Heart left ventricle (tissue), 16 donors: Measurements from ENCODE around the gene COX7A2L. TPM values are rescaled to one million over a fixed set of nuclear protein-coding genes. Genes with fewer than 3 reads are reported as not detected.
A peak's percentile ranks its signal among the peaks of the same experiment; 100 is the strongest.

ENCODE experiments used
- ATAC-seq, 4 donors: fragments of 200-7000 bp; cut with Tn5 transposase; one replicate each; pipeline ENCODE4 v1.9.1; 2020 to 2022; ENCODE audit warnings: moderate library complexity in 4 of 4, mild to moderate bottlenecking in 3 of 4, moderate number of reproducible peaks in 1 of 4
- DNase-seq, 5 donors: peaks; one replicate each; pipeline ENCODE4 v3.0.0-alpha.2; 2020
- H3K27ac ChIP-seq, 12 donors: fragments of 200-600 bp; sonication (generic) in 4 of 12; one replicate each; pipeline versions ENCODE4 v1.5.0 to v1.8.0; 2016 to 2022; ENCODE audit warnings: mild to moderate bottlenecking in 2 of 12
- H3K27me3 ChIP-seq, 9 donors: fragments of 200-600 bp; sonication (generic) in 2 of 9; one replicate each; pipeline versions ENCODE4 v1.5.1 to v1.8.0; 2016 to 2022; ENCODE audit warnings: mild to moderate bottlenecking in 3 of 9
- H3K36me3 ChIP-seq, 9 donors: fragments of 200-600 bp; sonication (generic) in 2 of 9; one replicate each; pipeline versions ENCODE4 v1.5.0 to v1.8.0; 2018 to 2022; ENCODE audit warnings: mild to moderate bottlenecking in 2 of 9
- H3K4me1 ChIP-seq, 12 donors: fragments of 200-600 bp; sonication (generic) in 4 of 12; one replicate each; pipeline versions ENCODE4 v1.5.0 to v1.8.0; 2016 to 2022; ENCODE audit warnings: mild to moderate bottlenecking in 3 of 12
- H3K4me3 ChIP-seq, 12 donors: fragments of 200-600 bp; sonication (generic) in 4 of 12; one replicate each; pipeline versions ENCODE4 v1.5.0 to v1.8.0; 2017 to 2022; ENCODE audit warnings: mild to moderate bottlenecking in 9 of 12, moderate library complexity in 4 of 12
- H3K9me3 ChIP-seq, 12 donors: fragments of 200-600 bp; sonication (generic) in 4 of 12; one replicate each; pipeline versions ENCODE4 v1.5.0 to v1.8.0; 2016 to 2022; ENCODE audit warnings: mild to moderate bottlenecking in 1 of 12
- POLR2A ChIP-seq, 2 donors: fragments of 450-650 bp; IDR thresholded peaks; one replicate each; pipeline ENCODE4 v1.6.1; 2017; ENCODE audit warnings: antibody characterized with exemption in 2 of 2, mild to moderate bottlenecking in 2 of 2, moderate library complexity in 2 of 2
- WGBS, 4 donors: extraction: QIAGEN DNeasy Blood & Tissue Kit in 2 of 4; methylation state at CpG; one replicate each; pipeline versions ENCODE4 v1.1.5 to v1.1.7; 2013 to 2018; 5-methylcytosine and 5-hydroxymethylcytosine counted together
- intact Hi-C, 10 donors: fragments of 100-400 bp; cut with DNase I; formaldehyde crosslinking; loops; one replicate each; pipeline versions ENCODE4 v1.11.1 to v1.14.2; 2022
- polyA plus RNA-seq, 2 donors: library from polyadenylated mRNA; stranded (reverse); fragments of 200-250 nt; gene quantifications; one replicate each; pipeline ENCODE4 v1.2.3, GENCODE V29; 2013
- total RNA-seq, 9 donors: library from RNA; depleted of rRNA in 2 of 9; stranded (reverse); fragments of >200 nt in 2 of 9; fragmentation: NEBNext Ultra II Directional in 3 of 9; extraction: Animal tissue kit (Norgen Biotek cat#: 25700) in 3 of 9; gene quantifications; one replicate each; pipeline versions ENCODE4 v1.1.0 to v1.2.4, GENCODE V29; 2016 to 2023
- TF ChIP-seq, protein P1 (sequence below), 12 donors: fragments of 200-600 bp; sonication (generic) in 4 of 12; IDR thresholded peaks; one replicate each; pipeline versions ENCODE4 v1.5.0 to v1.8.0; 2018 to 2022; ENCODE audit warnings: antibody characterized with exemption in 12 of 12, mild to moderate bottlenecking in 5 of 12
- donor health status: ischemic (EF 13 %, LVEDD 7.1; RV severe dilation, severe dysfunction).
- donor health status: healthy with polysubstance abuse.
- donor health status: DM: no; HTN: yes; CAD: no.
- donor health status: DM: no; HTN: no; CAD: no.
- donor health status: ischemic (EF 25% LVEDD 6.9; RV normal size, moderate dysfunction).
- donor health status: ischemic (EF 25% LVEDD 5.7; RV mildly dilated, moderate dysfunction).
- donor health status: healthy.
- donor health status: DM: yes; HTN: yes; CAD: no.
- donor health status: ischemic (EF 35%, LVEDD 5.7; RV mildly dilated, moderate dysfunction).
- donor health status: nonischemic (EF 11% LVEDD 7.7; RV severe dilation, severe dysfunction).
- donor health status: DM: yes; HTN: yes; CAD: no.
- donor health status: PGD.
- donor health status: ischemic (EF 29% LVEDD 5.4; RV normal size, mild dysfunction).
- donor health status: nonischemic (EF 23%, LVEDD 6.1; RV moderate dilation, normal function).

Gene COX7A2L
- total and polyA plus RNA-seq, 11 donors: 57.2 to 138 (median 105) TPM

DNA sequence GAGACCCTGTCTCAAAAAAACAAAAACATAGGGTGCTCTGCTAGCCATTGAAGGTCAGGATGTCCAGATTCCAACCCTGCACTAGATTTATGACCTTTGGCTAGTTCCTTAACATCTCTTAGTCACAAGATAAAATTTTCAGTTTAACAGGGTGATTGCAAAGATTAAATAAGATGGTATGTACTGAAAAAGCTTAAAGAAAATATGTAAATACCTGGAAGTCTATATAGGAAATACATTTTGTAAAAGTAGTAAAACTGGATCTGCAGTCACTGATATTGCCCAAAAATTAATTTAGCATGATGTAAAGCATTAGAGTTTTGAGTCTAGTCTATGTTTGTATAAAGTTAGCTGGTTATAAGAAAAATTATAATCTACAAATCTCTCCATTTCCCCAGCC is 5.4 kb upstream of the COX7A2L start:
- TF ChIP-seq, protein P1, sequence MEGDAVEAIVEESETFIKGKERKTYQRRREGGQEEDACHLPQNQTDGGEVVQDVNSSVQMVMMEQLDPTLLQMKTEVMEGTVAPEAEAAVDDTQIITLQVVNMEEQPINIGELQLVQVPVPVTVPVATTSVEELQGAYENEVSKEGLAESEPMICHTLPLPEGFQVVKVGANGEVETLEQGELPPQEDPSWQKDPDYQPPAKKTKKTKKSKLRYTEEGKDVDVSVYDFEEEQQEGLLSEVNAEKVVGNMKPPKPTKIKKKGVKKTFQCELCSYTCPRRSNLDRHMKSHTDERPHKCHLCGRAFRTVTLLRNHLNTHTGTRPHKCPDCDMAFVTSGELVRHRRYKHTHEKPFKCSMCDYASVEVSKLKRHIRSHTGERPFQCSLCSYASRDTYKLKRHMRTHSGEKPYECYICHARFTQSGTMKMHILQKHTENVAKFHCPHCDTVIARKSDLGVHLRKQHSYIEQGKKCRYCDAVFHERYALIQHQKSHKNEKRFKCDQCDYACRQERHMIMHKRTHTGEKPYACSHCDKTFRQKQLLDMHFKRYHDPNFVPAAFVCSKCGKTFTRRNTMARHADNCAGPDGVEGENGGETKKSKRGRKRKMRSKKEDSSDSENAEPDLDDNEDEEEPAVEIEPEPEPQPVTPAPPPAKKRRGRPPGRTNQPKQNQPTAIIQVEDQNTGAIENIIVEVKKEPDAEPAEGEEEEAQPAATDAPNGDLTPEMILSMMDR (IDR thresholded peaks at IDR 0.05): no peak
- TF ChIP-seq POLR2A (IDR thresholded peaks at IDR 0.05): no peak
- Histone ChIP-seq H3K27ac (no peak overlapping the region), H3K36me3 (no peaks in the 10 kb centered on the region), H3K27me3 (no peaks in the 10 kb centered on the region), H3K4me1 (peaks cover 0 to 22% (median 8%) of the 10 kb centered on the region in 12 donors), H3K9me3 (no peaks in the 10 kb centered on the region), H3K4me3 (no peak overlapping the region)
- DNase-seq: no peak
- intact Hi-C loops: loop anchor here in 5 of 10 donors (10.0 kb wide), 2 partner anchors 272 to 1238 kb away; no protein-coding TSS in a partner anchor
- ATAC-seq: no peak

DNA sequence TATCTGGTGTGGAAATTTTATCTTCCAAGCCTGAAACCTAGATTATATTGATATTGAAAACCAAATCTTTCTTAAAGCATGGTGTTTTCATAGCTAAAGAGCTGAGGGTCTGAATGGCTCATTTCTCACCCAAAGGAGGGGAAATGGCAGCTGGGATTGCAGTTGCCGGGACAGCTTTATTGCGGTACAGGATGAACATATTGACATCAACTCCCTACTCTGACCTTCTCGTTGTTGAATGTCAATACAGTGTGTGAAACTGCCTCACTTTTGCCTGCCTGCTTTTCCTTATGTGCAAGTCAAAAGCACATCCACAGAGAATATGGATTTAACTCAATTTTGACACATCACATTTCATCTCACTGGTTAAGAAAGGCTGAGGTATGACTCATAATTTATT is 3.6 kb upstream of the COX7A2L start:
- no peak for ATAC-seq
- intact Hi-C loops: loop anchor here in 5 of 10 donors (10.0 kb wide), 2 partner anchors 270 to 1240 kb away; no protein-coding TSS in a partner anchor

DNA sequence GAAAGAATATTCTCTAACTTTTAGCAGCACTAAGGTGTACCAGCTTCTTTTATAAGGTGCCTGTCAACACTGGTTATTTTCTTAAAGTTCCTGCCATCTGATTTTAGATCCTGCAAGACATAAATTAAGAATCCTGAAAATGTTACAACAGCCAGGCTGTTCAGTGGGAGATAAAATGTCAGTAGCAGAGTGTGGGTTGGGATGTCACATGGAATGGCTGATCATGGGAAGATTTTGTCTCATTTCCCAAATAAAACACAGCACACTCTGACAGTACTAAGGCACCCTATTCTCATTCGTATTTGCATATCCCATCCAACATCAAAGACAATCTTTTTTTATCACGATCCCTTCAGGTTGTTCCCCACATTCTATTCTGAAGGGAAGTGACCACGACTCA is 2.4 kb upstream of the COX7A2L start:
- Histone ChIP-seq H3K27ac (no peak overlapping the region), H3K36me3 (no peaks in the 10 kb centered on the region), H3K4me3 (no peak overlapping the region), H3K4me1 (peaks cover 0 to 31% (median 24%) of the 10 kb centered on the region in 12 donors), H3K9me3 (no peaks in the 10 kb centered on the region), H3K27me3 (no peaks in the 10 kb centered on the region)
- intact Hi-C loops: loop anchor here in 5 of 10 donors (10.0 kb wide), 2 partner anchors 269 to 1241 kb away; no protein-coding TSS in a partner anchor
- no peak for ATAC-seq
- DNase-seq: no peak
- TF ChIP-seq, protein P1 (IDR thresholded peaks at IDR 0.05): no peak
- no peak for TF ChIP-seq POLR2A (IDR thresholded peaks at IDR 0.05)
- WGBS, 4 donors: 80 to 84% (median 81%) methylated on average over 3 of the region's 3 CpGs

More for the DNA sequence above, 3.6 kb upstream of the COX7A2L start:
- Histone ChIP-seq H3K4me1 (peaks cover 0 to 30% (median 14%) of the 10 kb centered on the region in 12 donors), H3K36me3 (no peaks in the 10 kb centered on the region), H3K4me3 (no peak overlapping the region), H3K9me3 (no peaks in the 10 kb centered on the region), H3K27me3 (no peaks in the 10 kb centered on the region), H3K27ac (no peak overlapping the region)
- no peak for DNase-seq
- TF ChIP-seq, protein P1 (IDR thresholded peaks at IDR 0.05): no peak
- no peak for TF ChIP-seq POLR2A (IDR thresholded peaks at IDR 0.05)
- 70 to 79% (median 75%) methylated on average over 3 of the region's 3 CpGs for WGBS, 4 donors

DNA sequence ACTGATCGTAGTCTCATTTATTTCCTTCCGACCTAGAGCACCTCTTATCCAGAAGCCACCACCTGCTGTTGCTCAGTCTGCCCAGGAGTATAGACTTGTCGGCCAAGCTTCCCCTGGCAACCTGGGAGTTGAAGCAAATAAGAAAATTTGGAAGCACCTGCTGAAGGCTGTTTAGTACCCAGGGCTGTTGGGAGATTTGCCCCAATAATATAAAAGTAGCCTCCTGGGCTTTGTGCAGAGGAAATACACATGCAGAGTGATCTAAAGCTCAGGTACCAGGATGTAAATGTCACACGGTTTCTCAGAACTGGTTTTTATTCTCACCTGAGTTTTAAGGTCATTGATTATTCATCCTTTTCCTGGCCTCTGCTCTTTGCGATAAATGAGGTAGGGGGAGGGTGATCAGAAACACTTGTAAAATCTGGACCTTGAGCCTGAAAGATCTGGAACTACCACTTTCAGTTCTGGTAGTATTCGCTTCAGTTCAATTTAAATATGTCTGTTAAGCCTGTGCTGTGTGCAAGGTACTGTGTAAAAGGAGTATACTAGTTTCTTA is 789 bp upstream of the COX7A2L start:
- Histone ChIP-seq H3K27ac (peak overlapping the region in 11 of 12 donors; percentile 67 to 100 (median 92)), H3K36me3 (peaks cover 0 to under 1% (median 0%) of the 10 kb centered on the region in 9 donors), H3K27me3 (no peaks in the 10 kb centered on the region), H3K4me3 (peak overlapping the region in 10 of 12 donors; percentile 32 to 100 (median 92)), H3K4me1 (peaks cover 0 to 36% (median 27%) of the 10 kb centered on the region in 12 donors), H3K9me3 (no peaks in the 10 kb centered on the region)
- TF ChIP-seq, protein P1 (IDR thresholded peaks at IDR 0.05): no peak
- TF ChIP-seq POLR2A (IDR thresholded peaks at IDR 0.05): no peak
- 28 to 30% (median 30%) methylated on average over 6 of the region's 6 CpGs for WGBS, 4 donors
- no peak for DNase-seq
- intact Hi-C loops: loop anchor here in 8 of 10 donors (2.0 to 10.0 kb wide), 4 partner anchors 265 to 1243 kb away; no protein-coding TSS in a partner anchor
- no peak for ATAC-seq
